ENCODE data around the gene ALDH16A1. TPM values are rescaled to one million over a fixed set of nuclear protein-coding genes. Genes with fewer than 3 reads are reported as not detected.

ALDH16A1 gene
- total RNA-seq, 1 donor from 2014 or later, result 61.4 TPM

- DNase-seq, result no peak
- ChIA-PET POLR2A (no interaction called here), CTCF (no interaction called here)
- no peak for TF ChIP-seq CTCF (IDR thresholded peaks at IDR 0.05)
- Mint-ChIP-seq H3K4me1 (peaks cover 64% of the 10 kb centered on the region), H3K9me3 (no peaks in the 10 kb centered on the region), H3K4me3 (peak within 1 kb of the TSS; percentile 77), H3K27ac (peak within 1 kb of the TSS; percentile 2), H3K27me3 (peaks cover 83% of the 10 kb centered on the region), H3K36me3 (ENCODE audit: low read depth) (no peaks in the 10 kb centered on the region)
- intact Hi-C loops (cut with micrococcal nuclease), result loop anchor here (2.0 kb wide), 2 partner anchors 15 to 17 kb away; partner anchors contain the start of gene SLC17A7
- ATAC-seq (ENCODE audit: low read depth), result peak; percentile 22
Measured at GRCh38 chr19:49423071-49423984, 29.7 kb upstream of the ALDH16A1 start, which contains the start of gene PTH2. PTH2 (minus strand) TSS chr19:49423441; CDS start chr19:49423339, 102 bp downstream.

GRCh38 chr19:49423985-49424303, 29.1 kb upstream of the ALDH16A1 start:
- intact Hi-C loops (cut with micrococcal nuclease), result loop anchor here (2.0 kb wide), 2 partner anchors 15 to 17 kb away; partner anchors contain the start of gene SLC17A7

GRCh38 chr19:49425178-49425577, 27.8 kb upstream of the ALDH16A1 start, which contains the start of gene GFY:
GFY (plus strand) TSS chr19:49425388; CDS start chr19:49426431, 1,043 bp downstream.
- peaks cover 65% of the 10 kb centered on the region for H3K4me1 Mint-ChIP-seq
- H3K4me3 Mint-ChIP-seq, result no peak within 1 kb of the TSS
- intact Hi-C loops (cut with micrococcal nuclease), result no loop called here
- DNase-seq, result no peak
- ChIA-PET POLR2A (interaction anchor here (0.7 kb wide), 1 partner anchor 103 kb away, joined by 4 read pairs; the partner anchor contains the start of gene RCN3), CTCF (no interaction called here)
- H3K36me3 Mint-ChIP-seq (ENCODE audit: low read depth), result no peaks in the 10 kb centered on the region
- no peak within 1 kb of the TSS for H3K27ac Mint-ChIP-seq
- no peak for ATAC-seq (ENCODE audit: low read depth)
- H3K27me3 Mint-ChIP-seq, result peaks cover 79% of the 10 kb centered on the region
- H3K9me3 Mint-ChIP-seq, result no peaks in the 10 kb centered on the region
- TF ChIP-seq CTCF (IDR thresholded peaks at IDR 0.05), result no peak

More at GRCh38 chr19:49423985-49424303, 29.1 kb upstream of the ALDH16A1 start:
- ATAC-seq (ENCODE audit: low read depth) (no peak), DNase-seq (no peak)
- H3K36me3 Mint-ChIP-seq (ENCODE audit: low read depth), result no peaks in the 10 kb centered on the region
- ChIA-PET POLR2A (no interaction called here), CTCF (no interaction called here)
- peaks cover 70% of the 10 kb centered on the region for H3K4me1 Mint-ChIP-seq
- H3K27me3 Mint-ChIP-seq, result peaks cover 83% of the 10 kb centered on the region
- H3K4me3 Mint-ChIP-seq, result peak overlapping the region; percentile 42
- H3K27ac Mint-ChIP-seq, result peak overlapping the region; percentile 2
- no peaks in the 10 kb centered on the region for H3K9me3 Mint-ChIP-seq
- TF ChIP-seq CTCF (IDR thresholded peaks at IDR 0.05), result no peak

GRCh38 chr19:49425922-49426592, 27.0 kb upstream of the ALDH16A1 start:
- H3K4me3 Mint-ChIP-seq, result no peak overlapping the region
- no peaks in the 10 kb centered on the region for H3K9me3 Mint-ChIP-seq
- POLR2A ChIA-PET, result interaction anchor here (0.6 to 1.0 kb wide), 2 partner anchors 36 to 99 kb away, joined by 3 read pairs; no protein-coding TSS in a partner anchor
- no peak overlapping the region for H3K27ac Mint-ChIP-seq
- CTCF ChIA-PET, result interaction anchor here (1.0 kb wide), 1 partner anchor 34 kb away, joined by 3 read pairs; no protein-coding TSS in a partner anchor
- H3K27me3 Mint-ChIP-seq, result peaks cover 77% of the 10 kb centered on the region
- no peak for TF ChIP-seq CTCF (IDR thresholded peaks at IDR 0.05)
- no peak for ATAC-seq (ENCODE audit: low read depth)
- intact Hi-C loops (cut with micrococcal nuclease), result no loop called here
- DNase-seq, result no peak
- H3K4me1 Mint-ChIP-seq, result peaks cover 61% of the 10 kb centered on the region
- H3K36me3 Mint-ChIP-seq (ENCODE audit: low read depth), result no peaks in the 10 kb centered on the region

GRCh38 chr19:49427339-49427738, 25.7 kb upstream of the ALDH16A1 start:
- H3K36me3 Mint-ChIP-seq (ENCODE audit: low read depth), result no peaks in the 10 kb centered on the region
- H3K27me3 Mint-ChIP-seq, result peaks cover 75% of the 10 kb centered on the region
- H3K9me3 Mint-ChIP-seq, result no peaks in the 10 kb centered on the region
- peak overlapping the region; percentile 1 for H3K4me3 Mint-ChIP-seq
- intact Hi-C loops (cut with micrococcal nuclease), result no loop called here
- CTCF ChIA-PET, result no interaction called here
- POLR2A ChIA-PET, result interaction anchor here (1.7 kb wide), 1 partner anchor 87 kb away, joined by 6 read pairs; no protein-coding TSS in a partner anchor
- DNase-seq (no peak), ATAC-seq (ENCODE audit: low read depth) (no peak)
- H3K4me1 Mint-ChIP-seq, result peaks cover 53% of the 10 kb centered on the region
- no peak for TF ChIP-seq CTCF (IDR thresholded peaks at IDR 0.05)
- H3K27ac Mint-ChIP-seq, result no peak overlapping the region
